Fibroblast of lung (primary cell): ENCODE results near the gene DDA1. TPM values are rescaled to one million over a fixed set of nuclear protein-coding genes. Genes with fewer than 3 reads are reported as not detected.

ENCODE experiments used
- DNase-seq, 2 donors: peaks; one replicate each; pipeline versions ENCODE4 v3.0.0 to v3.0.0-alpha.2; 2010; ENCODE audit warnings: low read depth in 2 of 2
- H2AFZ ChIP-seq: 2 replicates; pipeline ENCODE4 v1.5.1; 2012; ENCODE audit warnings: low read length, control low read depth, inconsistent platforms
- H3K27ac ChIP-seq: 2 replicates; pipeline ENCODE4 v1.5.1; 2011; ENCODE audit warnings: low read length, control low read depth; ENCODE audit not compliant: insufficient read depth
- H3K27me3 ChIP-seq: 2 replicates; pipeline ENCODE4 v1.5.1; 2011; ENCODE audit warnings: mild to moderate bottlenecking, low read length; ENCODE audit not compliant: control insufficient read depth, insufficient read depth
- H3K36me3 ChIP-seq: 2 replicates; pipeline ENCODE4 v1.5.1; 2011; ENCODE audit warnings: low read length; ENCODE audit not compliant: control insufficient read depth, insufficient read depth
- H3K4me1 ChIP-seq: 2 replicates; pipeline ENCODE4 v1.5.1; 2011; ENCODE audit warnings: low read length; ENCODE audit not compliant: control insufficient read depth, insufficient read depth; ENCODE audit errors: extremely low read depth
- H3K4me2 ChIP-seq: 2 replicates; pipeline ENCODE4 v1.5.1; 2011; ENCODE audit warnings: low read length, control low read depth; ENCODE audit not compliant: insufficient read depth; ENCODE audit errors: extremely low read depth
- H3K4me3 ChIP-seq, 4 experiments: fragments of 200-600 bp in 1 of 4; sonication (generic) in 1 of 4; replicated peaks in 1 of 4; 2 replicates each; pipeline ENCODE4 v1.5.1; 2011 to 2016; ENCODE audit warnings: low read length in 4 of 4, low read depth in 3 of 4, mild to moderate bottlenecking in 3 of 4, control low read depth in 2 of 4, inconsistent platforms in 1 of 4, mixed read lengths in 1 of 4; ENCODE audit not compliant: insufficient read depth in 1 of 4; ENCODE audit errors: control extremely low read depth in 1 of 4
- H3K79me2 ChIP-seq: 2 replicates; pipeline ENCODE4 v1.5.1; 2012; ENCODE audit warnings: mild to moderate bottlenecking, low read length, inconsistent platforms; ENCODE audit not compliant: control insufficient read depth, insufficient read depth
- H3K9ac ChIP-seq: 2 replicates; pipeline ENCODE4 v1.5.1; 2011; ENCODE audit warnings: mild to moderate bottlenecking, low read length, control low read depth; ENCODE audit not compliant: insufficient read depth
- H3K9me3 ChIP-seq: 2 replicates; pipeline ENCODE4 v1.5.1; 2012; ENCODE audit warnings: low read depth, low read length; ENCODE audit not compliant: control insufficient read depth, insufficient read depth
- H4K20me1 ChIP-seq: 2 replicates; pipeline ENCODE4 v1.5.1; 2011; ENCODE audit warnings: low read length; ENCODE audit not compliant: control insufficient read depth, insufficient read depth; ENCODE audit errors: extremely low read depth
- EZH2 ChIP-seq: IDR thresholded peaks from 2 replicates; pipeline ENCODE4 v1.5.1; 2012; ENCODE audit warnings: low read length, control low read depth, mild to moderate bottlenecking; ENCODE audit errors: missing control alignments
- polyA plus RNA-seq, 2 donors: library from polyadenylated mRNA; depleted of rRNA in 1 of 2; stranded (reverse) in 1 of 2; unstranded in 1 of 2; fragments of >200 nt; gene quantifications; 2 replicates each; pipeline ENCODE4 v1.2.1, GENCODE V29; 2011 to 2012; ENCODE audit warnings: missing spikeins in 1 of 2
- total RNA-seq: library from RNA; depleted of rRNA; stranded (reverse); fragments of >200 nt; gene quantifications from 2 replicates; pipeline ENCODE4 v1.2.1, GENCODE V29; 2014
- TF ChIP-seq, protein P1 (sequence below), 2 donors: IDR thresholded peaks in 1 of 2; conservative IDR thresholded peaks in 1 of 2; 1 replicate in 1 of 2; 2 replicates in 1 of 2; pipeline ENCODE4 v1.5.1; 2011 to 2012; ENCODE audit warnings: low read length in 2 of 2, control low read depth in 1 of 2, inconsistent platforms in 1 of 2, low read depth in 1 of 2, mild to moderate bottlenecking in 1 of 2

DDA1 gene
- total and polyA plus RNA-seq, 2 donors (not counting 1 experiment from before 2014, with no cell fraction given), result 17.7 to 42.6 TPM

DNA sequence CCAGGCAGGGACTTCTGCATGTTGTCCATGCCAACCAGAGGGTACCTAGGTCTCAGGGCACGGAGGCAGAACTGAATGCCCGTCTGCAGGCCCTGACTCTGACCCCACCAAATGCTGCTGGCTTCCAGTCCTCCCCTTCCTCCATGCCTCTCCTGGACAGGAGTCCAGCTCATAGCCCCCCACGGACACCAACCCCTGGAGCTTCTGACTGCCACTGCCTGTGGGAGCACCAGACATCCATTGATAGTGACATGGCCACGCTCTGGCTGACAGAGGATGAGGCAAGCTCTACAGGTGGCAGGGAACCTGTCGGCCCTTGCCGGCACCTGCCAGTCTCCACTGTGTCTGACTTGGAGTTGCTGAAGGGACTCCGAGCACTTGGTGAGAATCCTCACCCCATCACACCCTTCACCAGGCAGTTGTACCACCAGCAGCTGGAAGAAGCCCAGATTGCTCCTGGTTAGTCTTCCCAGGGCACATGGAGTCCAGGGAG lies 25.8 kb upstream of the DDA1 start:
- H3K9me3 ChIP-seq, result no peaks in the 10 kb centered on the region
- no peak overlapping the region for H3K4me2 ChIP-seq
- TF ChIP-seq, protein P1, sequence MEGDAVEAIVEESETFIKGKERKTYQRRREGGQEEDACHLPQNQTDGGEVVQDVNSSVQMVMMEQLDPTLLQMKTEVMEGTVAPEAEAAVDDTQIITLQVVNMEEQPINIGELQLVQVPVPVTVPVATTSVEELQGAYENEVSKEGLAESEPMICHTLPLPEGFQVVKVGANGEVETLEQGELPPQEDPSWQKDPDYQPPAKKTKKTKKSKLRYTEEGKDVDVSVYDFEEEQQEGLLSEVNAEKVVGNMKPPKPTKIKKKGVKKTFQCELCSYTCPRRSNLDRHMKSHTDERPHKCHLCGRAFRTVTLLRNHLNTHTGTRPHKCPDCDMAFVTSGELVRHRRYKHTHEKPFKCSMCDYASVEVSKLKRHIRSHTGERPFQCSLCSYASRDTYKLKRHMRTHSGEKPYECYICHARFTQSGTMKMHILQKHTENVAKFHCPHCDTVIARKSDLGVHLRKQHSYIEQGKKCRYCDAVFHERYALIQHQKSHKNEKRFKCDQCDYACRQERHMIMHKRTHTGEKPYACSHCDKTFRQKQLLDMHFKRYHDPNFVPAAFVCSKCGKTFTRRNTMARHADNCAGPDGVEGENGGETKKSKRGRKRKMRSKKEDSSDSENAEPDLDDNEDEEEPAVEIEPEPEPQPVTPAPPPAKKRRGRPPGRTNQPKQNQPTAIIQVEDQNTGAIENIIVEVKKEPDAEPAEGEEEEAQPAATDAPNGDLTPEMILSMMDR (conservative IDR thresholded peaks at IDR 0.05 in 1 of 2, IDR thresholded peaks at IDR 0.05 in 1 of 2; ENCODE audit: low read depth in 1 of 2, low read length in 2 of 2), result no peak
- TF ChIP-seq EZH2, result no peak
- no peaks in the 10 kb centered on the region for H3K36me3 ChIP-seq
- no peaks in the 10 kb centered on the region for H4K20me1 ChIP-seq
- H3K79me2 ChIP-seq, result no peaks in the 10 kb centered on the region
- H2AFZ ChIP-seq, result no peak overlapping the region
- no peak overlapping the region for H3K4me3 ChIP-seq
- no peak for DNase-seq
- H3K27me3 ChIP-seq, result no peaks in the 10 kb centered on the region
- no peaks in the 10 kb centered on the region for H3K4me1 ChIP-seq
- no peak overlapping the region for H3K9ac ChIP-seq
- no peak overlapping the region for H3K27ac ChIP-seq

DNA sequence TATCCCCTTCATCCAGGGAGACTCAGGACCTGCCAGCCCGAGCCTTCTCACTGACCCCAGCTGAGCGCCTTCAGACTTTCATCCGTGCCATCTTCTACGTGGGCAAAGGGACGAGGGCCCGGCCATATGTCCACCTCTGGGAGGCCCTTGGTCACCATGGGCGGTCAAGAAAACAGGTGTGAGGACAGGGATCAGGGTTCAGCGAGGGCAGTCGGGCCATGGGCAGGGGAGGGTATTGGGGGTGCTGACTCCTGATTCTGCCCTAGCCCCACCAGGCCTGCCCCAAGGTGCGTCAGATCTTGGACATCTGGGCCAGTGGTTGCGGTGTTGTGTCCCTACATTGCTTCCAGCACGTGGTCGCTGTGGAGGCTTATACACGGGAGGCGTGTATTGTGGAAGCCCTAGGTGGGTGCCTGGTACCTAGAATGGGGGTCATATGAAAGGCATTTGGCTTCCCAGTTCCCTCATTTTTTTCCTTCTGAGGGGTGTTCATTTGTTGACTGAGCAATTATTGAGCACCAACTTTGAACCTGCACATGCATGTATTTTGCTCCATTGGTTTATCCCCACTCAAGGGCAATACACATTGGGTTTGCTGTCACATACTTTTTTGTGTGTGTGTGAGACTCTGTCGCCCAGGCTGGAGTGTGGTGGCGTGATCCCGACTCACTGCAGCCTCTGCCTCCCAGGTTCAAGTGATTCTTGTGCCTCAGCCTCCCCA lies 23.8 kb upstream of the DDA1 start:
- Histone ChIP-seq H3K27me3 (no peaks in the 10 kb centered on the region), H3K9me3 (no peaks in the 10 kb centered on the region), H3K4me2 (no peak overlapping the region), H3K79me2 (no peaks in the 10 kb centered on the region), H2AFZ (no peak overlapping the region), H3K4me1 (no peaks in the 10 kb centered on the region), H3K9ac (no peak overlapping the region), H3K27ac (no peak overlapping the region), H4K20me1 (no peaks in the 10 kb centered on the region), H3K4me3 (no peak overlapping the region), H3K36me3 (no peaks in the 10 kb centered on the region)
- no peak for DNase-seq
- TF ChIP-seq EZH2, result no peak
- TF ChIP-seq, protein P1 (conservative IDR thresholded peaks at IDR 0.05 in 1 of 2, IDR thresholded peaks at IDR 0.05 in 1 of 2; ENCODE audit: low read depth in 1 of 2, low read length in 2 of 2), result no peak

DNA sequence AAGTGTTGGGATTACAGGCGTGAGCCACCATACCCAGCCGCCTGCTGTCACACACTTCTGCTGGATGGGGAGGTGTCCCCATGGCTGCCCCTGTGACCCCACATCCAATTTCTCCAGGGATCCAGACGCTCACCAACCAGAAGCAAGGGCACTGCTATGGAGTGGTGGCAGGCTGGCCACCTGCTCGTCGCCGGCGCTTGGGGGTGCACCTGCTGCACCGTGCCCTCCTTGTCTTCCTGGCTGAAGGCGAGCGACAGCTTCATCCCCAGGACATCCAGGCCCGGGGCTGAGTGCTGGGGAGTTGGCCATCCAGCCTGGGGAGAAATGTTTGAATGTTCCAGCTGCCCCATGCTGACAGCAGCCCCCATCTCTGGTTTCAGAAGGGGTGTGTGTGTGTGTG lies 23.1 kb upstream of the DDA1 start:
- no peaks in the 10 kb centered on the region for H3K27me3 ChIP-seq
- H3K79me2 ChIP-seq, result no peaks in the 10 kb centered on the region
- no peak overlapping the region for H2AFZ ChIP-seq
- H3K4me1 ChIP-seq, result no peaks in the 10 kb centered on the region
- no peak overlapping the region for H3K9ac ChIP-seq
- TF ChIP-seq, protein P1 (conservative IDR thresholded peaks at IDR 0.05 in 1 of 2, IDR thresholded peaks at IDR 0.05 in 1 of 2; ENCODE audit: low read depth in 1 of 2, low read length in 2 of 2), result no peak
- no peak for TF ChIP-seq EZH2
- H3K9me3 ChIP-seq, result no peaks in the 10 kb centered on the region
- no peak overlapping the region for H3K4me2 ChIP-seq
- DNase-seq, result no peak
- no peak overlapping the region for H3K4me3 ChIP-seq
- H3K36me3 ChIP-seq, result no peaks in the 10 kb centered on the region
- no peaks in the 10 kb centered on the region for H4K20me1 ChIP-seq
- no peak overlapping the region for H3K27ac ChIP-seq
